ELR (cell line): ENCODE results near the gene RGS14.

Experiments used
- DNase-seq: peaks from one replicate; pipeline ENCODE4 v3.0.0-alpha.2; 2015; ENCODE audit warnings: low read depth

RGS14 gene, protein sequence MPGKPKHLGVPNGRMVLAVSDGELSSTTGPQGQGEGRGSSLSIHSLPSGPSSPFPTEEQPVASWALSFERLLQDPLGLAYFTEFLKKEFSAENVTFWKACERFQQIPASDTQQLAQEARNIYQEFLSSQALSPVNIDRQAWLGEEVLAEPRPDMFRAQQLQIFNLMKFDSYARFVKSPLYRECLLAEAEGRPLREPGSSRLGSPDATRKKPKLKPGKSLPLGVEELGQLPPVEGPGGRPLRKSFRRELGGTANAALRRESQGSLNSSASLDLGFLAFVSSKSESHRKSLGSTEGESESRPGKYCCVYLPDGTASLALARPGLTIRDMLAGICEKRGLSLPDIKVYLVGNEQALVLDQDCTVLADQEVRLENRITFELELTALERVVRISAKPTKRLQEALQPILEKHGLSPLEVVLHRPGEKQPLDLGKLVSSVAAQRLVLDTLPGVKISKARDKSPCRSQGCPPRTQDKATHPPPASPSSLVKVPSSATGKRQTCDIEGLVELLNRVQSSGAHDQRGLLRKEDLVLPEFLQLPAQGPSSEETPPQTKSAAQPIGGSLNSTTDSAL

DNA sequence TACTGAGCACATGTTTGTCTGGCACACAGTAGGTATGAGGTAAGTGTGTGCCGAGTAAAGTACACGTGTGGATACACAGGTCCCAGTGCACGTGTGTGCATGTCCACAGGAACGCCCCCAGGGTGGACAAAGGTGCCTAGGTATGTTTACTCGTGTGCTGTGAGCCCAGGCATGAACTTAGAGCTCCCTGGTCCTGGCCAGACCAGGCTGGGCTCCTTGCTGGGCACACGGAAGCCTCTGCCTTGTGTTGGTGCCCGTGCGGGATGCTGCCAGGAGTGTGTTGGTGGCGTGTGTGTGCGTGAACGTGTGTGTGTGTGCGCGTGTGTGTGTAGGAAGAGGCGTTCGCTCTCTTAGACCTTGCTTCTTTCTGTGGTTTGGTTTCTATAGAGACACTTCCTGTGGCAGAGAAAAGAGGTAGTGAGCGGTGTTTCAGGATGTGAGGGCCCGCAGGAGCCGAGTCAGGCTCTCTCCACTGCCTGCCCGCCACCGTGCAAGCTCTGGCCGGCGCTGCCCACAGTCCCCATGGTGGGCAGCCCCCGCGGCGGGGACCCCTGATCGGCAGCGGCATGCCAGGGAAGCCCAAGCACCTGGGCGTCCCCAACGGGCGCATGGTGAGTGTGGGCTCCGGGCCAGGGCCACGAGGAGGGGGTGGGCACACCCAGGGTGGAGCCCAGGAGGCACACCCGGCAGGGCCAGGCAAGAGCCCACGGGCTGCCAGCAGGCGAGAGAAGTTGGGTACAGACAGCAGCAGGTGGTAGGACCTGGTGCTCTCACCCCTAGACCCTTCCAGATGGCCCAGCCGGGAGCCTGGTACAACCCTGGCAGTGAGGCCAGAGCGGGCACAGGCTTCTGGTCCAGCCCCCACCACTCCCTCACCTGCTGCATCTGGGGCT, at the start of gene RGS14:
Gene RGS14, plus strand, starts transcription at position 466 of the 893 bp plus-strand sequence. Its CDS starts 101 bp downstream, at position 567.
- peak; percentile 74 for DNase-seq

DNA sequence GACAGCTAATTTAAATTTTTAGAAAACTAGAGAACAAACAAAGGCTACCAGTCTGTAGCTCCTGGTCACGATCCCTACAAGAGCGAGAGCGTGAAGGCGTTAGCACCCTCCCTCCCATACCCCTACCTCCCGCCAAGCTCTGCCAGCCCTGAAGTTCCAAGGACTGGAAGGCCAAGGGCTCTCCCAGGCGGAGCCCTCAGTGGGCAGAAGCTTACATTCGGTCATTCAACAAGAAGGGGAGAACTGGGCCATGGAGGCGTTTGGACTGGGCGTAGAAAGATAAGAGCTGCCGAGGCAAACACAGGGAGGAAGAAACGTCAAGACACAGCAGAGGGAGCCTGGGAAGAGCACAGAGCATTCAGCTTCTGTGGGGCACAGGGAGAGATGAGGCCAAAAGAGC, 49.0 kb upstream of the RGS14 start:
- DNase-seq, result no peak

DNA sequence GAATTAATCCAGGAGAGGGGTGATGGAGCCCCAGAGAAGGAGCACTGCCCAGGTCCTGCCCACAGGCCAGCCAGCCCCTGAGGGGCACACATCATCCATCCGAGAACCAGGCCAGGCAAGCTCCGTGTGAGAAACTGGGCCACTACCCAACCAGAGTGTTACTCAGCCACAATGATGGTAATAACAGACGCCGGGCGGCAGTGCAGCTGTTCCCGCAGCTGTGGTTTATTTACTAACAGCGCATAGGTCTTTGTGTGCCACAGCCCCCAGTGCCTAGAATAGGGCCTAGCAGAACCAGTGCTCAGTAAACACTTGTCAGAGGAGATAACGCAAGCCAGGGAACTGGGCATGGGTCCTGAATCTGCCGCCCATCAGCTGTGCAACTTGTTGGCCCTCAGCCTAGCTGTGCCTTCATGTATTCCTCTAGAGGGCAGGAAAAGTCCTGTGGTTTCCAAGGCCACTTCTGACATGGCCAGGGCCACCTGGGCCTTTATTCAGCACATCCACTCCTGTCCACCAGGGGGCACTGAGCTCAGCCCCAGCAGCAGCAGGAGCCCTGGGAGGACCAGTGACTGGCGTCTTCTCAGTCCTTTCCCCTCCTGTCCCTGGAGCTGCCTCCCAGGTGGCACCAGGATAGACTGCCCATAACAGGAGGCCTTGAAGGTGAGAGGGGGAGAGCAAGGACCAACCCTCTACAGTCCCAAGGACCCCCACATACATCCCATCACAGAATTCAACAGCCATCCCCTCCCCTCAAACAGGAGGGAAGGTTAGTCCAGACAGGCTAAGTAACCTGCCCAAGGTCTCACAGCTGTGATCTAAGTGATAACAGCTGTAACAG, 48.2 kb upstream of the RGS14 start:
- peak; percentile 78 for DNase-seq

DNA sequence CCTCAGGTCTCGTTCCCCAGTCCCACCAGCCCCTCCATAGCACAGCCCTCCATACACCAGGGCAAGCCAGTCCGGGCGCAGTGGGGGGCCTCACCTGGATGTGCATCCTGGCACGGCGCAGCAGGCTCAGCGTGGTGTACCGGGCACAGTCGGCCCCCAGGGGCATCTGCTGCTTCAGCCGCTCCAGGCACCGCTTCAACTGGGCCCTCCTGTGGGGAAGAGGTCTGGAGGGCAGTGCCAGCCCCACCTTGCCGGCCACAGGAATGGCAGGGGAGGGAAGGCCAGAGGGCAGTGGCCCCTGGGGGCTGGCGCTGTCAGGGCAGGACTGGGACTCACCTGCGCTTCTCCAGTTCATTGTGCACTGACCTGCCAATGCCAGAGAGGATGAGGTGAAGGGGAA, 47.4 kb upstream of the RGS14 start:
- DNase-seq, result no peak

DNA sequence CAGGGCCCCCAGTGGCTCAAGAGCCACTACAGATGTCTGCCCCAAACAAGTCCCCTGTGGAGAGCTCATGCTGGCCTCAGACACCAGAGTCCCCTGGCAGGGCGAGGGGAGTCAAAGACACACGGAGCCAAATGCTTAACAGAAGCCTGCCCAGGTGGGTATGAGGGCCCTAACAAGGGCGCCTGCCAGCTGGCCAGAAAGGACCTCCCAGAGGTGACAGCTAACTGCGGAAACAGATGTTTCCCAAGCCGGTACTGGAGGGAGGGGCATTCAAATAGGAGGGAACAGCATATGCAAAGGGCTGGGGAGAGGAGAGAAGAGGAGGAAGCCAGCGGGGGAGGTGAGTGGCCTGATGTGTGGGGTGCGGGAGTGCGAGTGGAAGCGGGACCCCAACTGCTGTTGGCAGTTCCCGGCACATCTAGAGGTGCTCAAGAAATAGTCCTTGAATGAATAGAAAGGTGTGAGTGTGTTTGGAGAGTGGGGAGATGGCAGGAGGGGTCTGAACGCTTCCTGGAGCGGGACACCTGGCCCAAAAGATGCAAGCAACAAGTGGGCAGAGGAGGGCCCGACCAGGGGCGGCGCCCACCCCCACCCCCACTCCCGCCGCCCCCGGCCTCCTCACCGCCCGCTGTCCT, 46.9 kb upstream of the RGS14 start:
- DNase-seq, result peak; percentile 41

DNA sequence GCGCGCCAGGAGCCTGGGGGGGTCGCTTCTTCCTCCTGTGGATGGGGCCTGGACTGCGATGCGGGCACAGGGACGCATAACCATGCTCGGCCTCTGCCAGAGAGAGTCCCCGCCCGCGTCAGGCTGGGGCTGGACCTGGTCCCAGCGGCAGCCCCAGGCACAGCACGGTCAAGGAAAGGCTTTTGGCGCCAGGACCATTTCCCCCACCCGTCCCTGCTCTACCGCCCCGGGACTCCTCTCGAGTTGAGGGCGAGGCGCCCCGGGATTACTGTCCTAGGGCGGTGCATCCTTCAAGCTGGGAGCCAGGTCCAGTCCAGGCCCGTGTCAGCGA, 46.4 kb upstream of the RGS14 start:
- peak; percentile 56 for DNase-seq

DNA sequence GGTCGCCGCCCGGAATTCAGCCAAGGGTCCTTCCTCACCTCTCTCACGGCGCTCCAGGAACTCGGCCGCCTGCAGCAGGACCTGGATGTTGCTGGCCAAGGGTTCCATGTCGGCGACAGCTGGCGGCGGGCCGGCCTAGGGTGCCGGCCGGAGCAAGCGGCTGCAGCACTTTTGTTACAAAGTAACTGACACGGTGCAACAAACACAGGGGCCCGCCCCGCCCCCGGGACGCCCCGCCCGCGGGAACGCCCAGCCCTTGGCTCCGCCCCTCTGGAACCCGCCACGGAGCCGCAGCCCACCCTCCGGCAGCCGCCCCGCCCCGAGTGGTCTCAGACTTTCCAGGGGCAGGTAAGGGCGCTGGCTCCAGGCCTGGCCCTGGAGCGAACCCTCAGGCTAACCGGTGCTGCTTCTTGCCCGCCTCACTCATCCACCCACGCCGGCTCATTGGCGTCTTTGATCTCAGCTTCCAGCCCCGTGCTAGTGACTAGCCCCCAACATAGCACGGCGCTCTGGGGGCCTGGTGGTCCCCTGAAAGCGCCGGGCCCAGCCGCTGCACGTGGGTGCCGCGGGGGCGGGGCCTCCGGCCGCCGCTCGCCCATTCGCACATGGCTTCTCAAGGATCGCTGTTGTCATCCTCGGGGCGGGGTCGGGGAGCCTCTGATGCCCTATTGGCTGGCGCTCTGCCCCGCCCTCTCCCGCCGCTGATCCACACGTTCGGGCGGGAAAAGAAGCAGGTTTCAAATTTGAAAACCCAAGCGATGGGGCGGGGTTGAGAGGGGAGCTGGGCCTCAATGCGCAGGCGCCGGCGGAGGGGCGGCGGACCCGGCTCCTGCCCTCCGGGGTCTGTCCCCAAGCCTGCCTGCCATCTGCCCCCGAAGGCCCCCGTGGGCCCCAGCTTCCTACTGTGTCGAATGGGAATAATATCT, 45.7 kb upstream of the RGS14 start, which contains the start of gene MXD3:
Gene MXD3, minus strand, starts transcription at position 176 of the 926 bp plus-strand sequence. Its CDS starts 68 bp downstream, at position 108.
- DNase-seq, result peak; percentile 98

DNA sequence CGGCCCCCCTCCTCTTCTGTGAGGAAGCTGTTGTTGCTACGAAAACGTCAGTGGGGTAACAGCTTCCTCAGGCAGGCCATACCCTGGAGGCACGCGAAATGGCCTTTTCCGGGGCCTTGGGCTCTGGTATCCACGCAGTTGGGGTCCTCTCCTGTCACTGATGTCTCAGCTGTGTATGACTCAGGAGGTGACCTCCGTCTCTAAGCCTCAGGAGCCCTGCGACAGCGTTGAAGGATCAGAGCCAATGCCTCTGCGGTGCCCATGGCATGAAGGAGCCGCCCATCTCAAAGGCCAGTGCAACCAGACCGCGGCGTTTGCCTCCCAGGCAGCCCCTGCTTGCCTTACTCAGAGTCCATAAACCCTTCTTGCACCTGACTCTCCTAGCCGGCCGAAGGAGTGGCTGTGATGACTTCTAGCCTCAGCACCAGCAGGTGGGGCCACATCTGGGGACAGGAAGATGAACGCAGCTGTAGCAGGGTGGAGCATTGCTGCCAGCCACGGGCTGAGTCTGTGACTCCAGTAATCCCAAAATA, 45.0 kb upstream of the RGS14 start:
- DNase-seq, result peak; percentile 53

DNA sequence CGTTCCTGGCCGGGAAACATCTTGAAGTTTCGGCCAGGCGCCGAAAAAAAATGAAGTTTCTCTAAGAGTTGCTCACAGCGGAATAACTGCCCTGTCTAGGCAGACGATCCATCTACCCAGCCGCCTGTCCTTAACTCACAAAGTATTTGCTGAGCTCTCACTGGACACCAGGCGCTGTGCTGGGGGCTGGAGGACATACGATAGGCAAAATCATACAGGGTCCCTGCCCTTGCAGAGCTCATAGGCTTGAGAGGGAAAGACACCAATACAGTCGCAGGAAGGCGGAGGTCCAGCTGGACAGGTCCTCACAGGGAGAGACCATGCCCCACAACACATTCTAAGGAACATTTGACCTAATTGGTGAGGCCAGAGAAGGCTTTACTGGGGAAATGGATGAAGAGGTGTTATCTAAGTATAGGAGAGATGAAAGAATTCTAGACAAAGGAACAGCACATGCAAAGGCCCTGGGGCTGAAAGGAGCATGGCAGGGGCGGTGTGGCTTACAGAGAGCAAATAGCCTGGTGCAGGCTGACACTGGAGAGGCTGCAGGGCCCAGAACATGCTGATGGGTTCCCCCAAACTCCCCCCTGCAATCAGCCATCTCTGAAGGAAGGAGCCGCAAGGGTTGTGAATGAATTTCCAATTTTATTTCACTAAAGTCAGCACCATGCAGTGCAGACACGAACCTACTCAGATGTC, 44.0 kb upstream of the RGS14 start:
- DNase-seq, result no peak

DNA sequence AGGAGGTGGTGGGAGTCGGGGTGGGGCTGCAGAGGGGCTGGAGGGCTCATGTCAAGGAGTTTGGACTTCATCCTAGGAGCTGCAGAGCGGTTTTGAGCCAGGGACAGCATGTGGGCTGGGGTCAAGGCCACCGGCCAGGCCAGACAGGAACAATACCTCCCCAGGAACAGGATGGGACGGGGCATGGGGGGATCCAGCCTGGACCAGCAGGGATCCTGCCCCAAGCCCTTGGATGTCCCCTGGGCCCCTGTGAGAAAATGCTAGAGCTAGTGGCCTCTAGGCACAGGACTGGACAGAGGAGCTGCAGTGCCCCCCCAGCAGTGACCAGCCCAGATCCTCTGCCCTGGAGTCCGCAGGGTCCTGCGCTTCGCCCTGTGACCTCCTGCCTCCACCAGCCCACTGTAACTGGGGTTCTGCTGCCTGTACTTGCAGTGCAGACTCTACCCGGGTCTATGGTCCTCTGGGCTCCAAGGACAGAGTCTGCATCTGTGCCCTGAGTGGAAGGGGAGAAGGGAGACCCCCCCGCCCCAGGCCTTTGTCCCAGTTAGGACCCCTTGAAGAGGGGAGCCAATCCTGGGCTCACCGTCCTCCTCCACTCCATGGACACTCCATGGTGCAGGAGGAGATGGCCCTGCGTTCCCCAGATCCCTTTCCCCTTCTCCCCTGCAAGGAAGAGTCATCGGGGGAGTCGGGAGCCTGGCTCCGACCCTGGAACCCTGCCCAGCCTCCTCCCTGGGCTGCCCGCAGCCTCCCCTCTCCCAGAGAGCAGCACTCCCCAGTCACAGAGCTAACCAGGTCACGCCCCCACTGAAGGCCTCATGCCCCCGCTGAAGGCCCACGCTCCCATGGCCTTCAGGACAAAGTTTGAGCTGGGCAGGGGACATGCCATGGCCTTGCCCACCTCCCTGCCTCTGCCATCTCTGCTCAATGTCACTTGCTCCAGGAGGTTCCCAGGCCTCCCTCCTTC, 43.1 kb upstream of the RGS14 start:
- DNase-seq, result no peak

DNA sequence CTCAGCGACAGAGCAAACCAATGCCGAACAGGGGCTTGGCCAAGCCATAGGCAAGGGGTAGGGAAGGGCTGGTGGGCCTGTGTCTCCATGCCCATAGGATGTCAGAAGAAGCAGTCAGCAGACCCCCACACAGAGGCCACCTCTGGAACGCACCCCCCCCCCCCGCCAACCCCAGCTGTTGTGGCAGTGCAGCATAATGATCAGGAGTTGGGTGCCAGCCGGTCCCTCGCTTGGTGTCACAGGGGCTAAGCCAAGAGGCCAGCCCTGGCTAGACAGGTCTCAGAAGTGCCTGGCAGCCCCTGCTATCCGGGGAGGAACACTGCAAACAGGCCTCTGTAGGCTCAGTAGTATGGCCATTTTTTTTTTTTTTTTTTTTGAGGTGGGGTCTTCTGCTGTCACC, 42.3 kb upstream of the RGS14 start:
- no peak for DNase-seq

DNA sequence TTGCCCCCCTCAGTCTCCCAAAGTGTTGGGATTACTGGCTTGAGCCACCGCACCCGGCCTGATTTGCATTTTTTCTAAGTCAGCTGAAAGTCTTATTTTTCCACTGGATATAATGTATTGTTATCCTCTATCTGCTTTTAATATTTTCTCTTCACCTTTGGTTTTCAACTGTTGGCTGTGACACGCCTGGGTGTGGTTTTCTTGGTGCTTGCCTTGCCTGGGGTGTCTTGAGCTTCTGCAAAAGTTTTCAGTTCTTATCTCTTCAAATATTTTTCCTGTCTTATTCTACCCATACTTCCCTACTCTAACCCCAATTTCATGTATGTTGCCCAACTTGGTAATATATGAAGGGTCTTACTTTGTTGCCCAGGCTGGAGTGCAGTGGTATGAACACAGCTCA, 41.7 kb upstream of the RGS14 start:
- DNase-seq, result no peak

DNA sequence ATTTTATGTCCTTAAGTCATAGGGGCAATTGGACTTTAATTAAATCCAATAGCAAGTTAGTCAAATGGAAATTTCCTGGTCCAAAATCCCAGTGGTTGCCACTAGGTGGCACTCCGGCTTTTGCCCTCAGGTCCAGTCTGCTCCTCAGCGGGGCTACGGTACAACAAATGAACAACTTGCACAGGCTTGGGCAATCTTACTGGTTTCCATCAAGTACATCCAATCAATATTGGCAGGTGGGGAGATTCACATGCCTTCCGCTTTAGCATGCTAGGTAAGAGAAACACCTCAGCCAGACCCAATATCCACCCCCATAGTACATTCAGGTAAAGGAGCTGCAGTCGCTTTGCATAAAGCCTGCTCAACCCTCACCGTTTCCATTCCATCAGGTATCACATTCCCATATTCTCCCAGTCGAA, 39.8 kb upstream of the RGS14 start:
- DNase-seq, result peak; percentile 82

DNA sequence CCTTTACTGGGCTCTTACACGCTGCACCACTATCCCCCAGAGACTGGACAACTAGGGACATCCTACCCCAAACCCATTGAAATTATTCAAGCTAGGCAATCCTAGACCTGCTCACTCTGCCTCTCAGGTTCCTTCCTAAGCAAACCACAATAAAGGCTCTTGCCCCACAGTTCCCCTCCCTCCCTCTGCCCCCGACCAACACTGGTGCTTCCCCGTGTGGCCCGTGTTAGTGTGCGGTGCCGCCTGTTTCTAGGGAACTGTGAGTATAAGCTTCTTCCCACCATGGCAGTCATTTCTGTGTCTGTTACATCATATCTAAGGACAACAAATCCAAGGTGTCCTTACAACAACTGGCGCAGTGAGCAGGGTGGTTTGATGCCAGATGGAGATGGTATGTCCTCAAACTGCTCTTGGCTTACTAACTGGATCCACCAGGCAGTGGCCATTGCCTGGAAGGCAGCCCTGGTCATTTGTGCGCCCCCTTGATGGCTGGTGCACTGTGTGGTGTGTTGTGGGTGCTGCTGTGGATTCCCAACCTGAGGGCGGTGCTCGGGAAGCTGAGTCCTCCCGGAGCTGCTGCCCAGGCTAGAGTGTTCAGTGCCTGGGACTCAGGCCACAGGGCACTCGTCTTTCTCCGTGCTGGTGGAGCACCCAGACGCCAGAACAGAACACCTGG, 37.7 kb upstream of the RGS14 start:
- DNase-seq, result no peak

DNA sequence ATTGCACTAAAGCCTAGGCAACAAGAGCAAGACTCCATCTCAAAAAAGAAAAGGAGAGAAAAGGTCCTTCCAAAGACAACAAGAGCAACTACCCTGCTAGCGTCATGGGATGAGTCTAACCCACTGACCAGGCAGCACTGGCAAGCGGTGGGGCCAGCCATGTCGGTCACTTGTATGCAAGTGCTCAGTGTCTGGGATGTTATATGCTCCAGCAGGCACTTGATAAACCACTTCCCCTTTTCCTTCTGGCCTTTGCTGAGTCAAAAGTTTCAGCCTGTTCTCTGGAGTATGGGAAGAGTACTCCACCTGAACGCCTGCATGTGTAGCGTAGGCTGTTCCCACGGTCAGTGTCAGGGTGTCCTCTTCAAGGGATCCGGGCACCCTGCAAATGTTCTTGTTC, 36.8 kb upstream of the RGS14 start:
- DNase-seq, result no peak

DNA sequence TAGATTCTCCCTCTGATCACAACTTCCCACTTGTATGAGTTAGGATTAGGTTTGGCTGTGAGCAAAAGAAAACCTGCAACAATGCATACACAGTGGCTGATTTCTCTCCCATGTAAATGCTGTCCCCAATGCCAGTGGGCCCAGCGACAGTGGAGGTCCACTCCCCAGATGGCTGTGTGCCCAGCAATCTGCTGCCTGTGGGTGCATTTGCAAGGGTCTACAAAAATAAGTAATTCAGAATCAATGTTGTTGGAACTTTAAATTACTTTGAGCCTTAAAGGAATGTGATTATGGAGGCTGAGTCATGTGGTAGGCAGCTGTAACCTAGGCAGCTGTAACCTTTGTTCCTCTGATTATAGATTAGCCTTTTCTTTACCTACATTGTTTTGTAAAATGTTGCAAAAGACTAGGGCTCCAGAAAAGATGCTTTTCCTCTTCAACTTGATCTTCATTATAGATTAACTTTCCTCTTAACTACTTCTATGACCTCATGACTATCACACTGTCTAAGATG, 31.8 kb upstream of the RGS14 start:
- DNase-seq, result peak; percentile 43
